Skeletal muscle satellite cell (primary cell): ENCODE results near the gene APOA5.

Experiments
- H3K27me3 ChIP-seq: 2 replicates; pipeline ENCODE4 v1.7.0; 2013; ENCODE audit warnings: low read length; ENCODE audit not compliant: control insufficient read depth, insufficient read depth
- H3K36me3 ChIP-seq: 2 replicates; pipeline ENCODE4 v1.7.0; 2013; ENCODE audit warnings: mild to moderate bottlenecking, control low read depth, low read length; ENCODE audit not compliant: insufficient read depth
- H3K4me1 ChIP-seq: 2 replicates; pipeline ENCODE4 v1.7.0; 2013; ENCODE audit warnings: low read length; ENCODE audit not compliant: control insufficient read depth, insufficient read depth
- H3K4me2 ChIP-seq: 2 replicates; pipeline ENCODE4 v1.7.0; 2013; ENCODE audit warnings: mild to moderate bottlenecking, low read length
- H3K4me3 ChIP-seq: 2 replicates; pipeline ENCODE4 v1.7.0; 2013; ENCODE audit warnings: low read length
- H3K9ac ChIP-seq: 2 replicates; pipeline ENCODE4 v1.7.0; 2013; ENCODE audit warnings: mild to moderate bottlenecking, low read depth, low read length, moderate library complexity
- H3K9me3 ChIP-seq: replicated peaks from 2 replicates; pipeline ENCODE4 v1.7.0; 2013; ENCODE audit warnings: mild to moderate bottlenecking, control low read depth, low read length

Gene APOA5

GRCh38 chr11:116833816-116834534, 42.3 kb upstream of the APOA5 start:
- no peaks in the 10 kb centered on the region for H3K9me3 ChIP-seq
- peaks cover 17% of the 10 kb centered on the region for H3K4me1 ChIP-seq
- no peak overlapping the region for H3K4me3 ChIP-seq
- H3K9ac ChIP-seq = no peak overlapping the region
- no peaks in the 10 kb centered on the region for H3K27me3 ChIP-seq
- H3K4me2 ChIP-seq = no peak overlapping the region
- no peaks in the 10 kb centered on the region for H3K36me3 ChIP-seq

DNA sequence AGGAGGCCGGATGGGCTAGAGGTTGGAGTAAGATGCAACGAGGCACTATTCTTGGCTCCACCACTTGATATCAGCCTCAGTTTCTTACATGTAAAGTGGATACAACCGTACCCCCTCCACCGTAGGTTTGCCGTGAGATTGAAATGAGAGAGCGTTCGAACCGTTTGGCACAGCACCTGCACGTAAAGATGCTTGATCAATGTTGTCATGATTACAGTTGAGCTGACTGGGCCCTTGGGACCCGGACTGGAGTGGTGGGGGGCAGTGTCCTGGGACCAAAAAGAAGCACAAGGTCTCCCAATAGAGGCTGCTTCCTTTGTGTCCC, 41.8 kb upstream of the APOA5 start:
- Histone ChIP-seq H3K4me3 (no peak overlapping the region), H3K36me3 (no peaks in the 10 kb centered on the region), H3K9me3 (no peaks in the 10 kb centered on the region), H3K4me2 (no peak overlapping the region), H3K4me1 (peaks cover 17% of the 10 kb centered on the region), H3K27me3 (no peaks in the 10 kb centered on the region), H3K9ac (no peak overlapping the region)

GRCh38 chr11:116832350-116833290, 40.9 kb upstream of the APOA5 start:
- Histone ChIP-seq H3K4me2 (no peak overlapping the region), H3K4me1 (peaks cover 17% of the 10 kb centered on the region), H3K9me3 (no peaks in the 10 kb centered on the region), H3K27me3 (no peaks in the 10 kb centered on the region), H3K36me3 (no peaks in the 10 kb centered on the region), H3K9ac (no peak overlapping the region), H3K4me3 (no peak overlapping the region)

GRCh38 chr11:116831790-116832349, 40.2 kb upstream of the APOA5 start:
- Histone ChIP-seq H3K4me3 (no peak overlapping the region), H3K9me3 (no peaks in the 10 kb centered on the region), H3K4me2 (no peak overlapping the region), H3K9ac (no peak overlapping the region), H3K36me3 (no peaks in the 10 kb centered on the region), H3K27me3 (no peaks in the 10 kb centered on the region), H3K4me1 (peaks cover 17% of the 10 kb centered on the region)

DNA sequence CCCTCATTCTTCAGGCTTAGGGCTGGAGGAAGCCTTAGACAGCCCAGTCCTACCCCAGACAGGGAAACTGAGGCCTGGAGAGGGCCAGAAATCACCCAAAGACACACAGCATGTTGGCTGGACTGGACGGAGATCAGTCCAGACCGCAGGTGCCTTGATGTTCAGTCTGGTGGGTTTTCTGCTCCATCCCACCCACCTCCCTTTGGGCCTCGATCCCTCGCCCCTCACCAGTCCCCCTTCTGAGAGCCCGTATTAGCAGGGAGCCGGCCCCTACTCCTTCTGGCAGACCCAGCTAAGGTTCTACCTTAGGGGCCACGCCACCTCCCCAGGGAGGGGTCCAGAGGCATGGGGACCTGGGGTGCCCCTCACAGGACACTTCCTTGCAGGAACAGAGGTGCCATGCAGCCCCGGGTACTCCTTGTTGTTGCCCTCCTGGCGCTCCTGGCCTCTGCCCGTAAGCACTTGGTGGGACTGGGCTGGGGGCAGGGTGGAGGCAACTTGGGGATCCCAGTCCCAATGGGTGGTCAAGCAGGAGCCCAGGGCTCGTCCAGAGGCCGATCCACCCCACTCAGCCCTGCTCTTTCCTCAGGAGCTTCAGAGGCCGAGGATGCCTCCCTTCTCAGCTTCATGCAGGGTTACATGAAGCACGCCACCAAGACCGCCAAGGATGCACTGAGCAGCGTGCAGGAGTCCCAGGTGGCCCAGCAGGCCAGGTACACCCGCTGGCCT, 38.7 kb upstream of the APOA5 start:
- Histone ChIP-seq H3K4me2 (no peak overlapping the region), H3K4me3 (no peak overlapping the region), H3K4me1 (peaks cover 8% of the 10 kb centered on the region)

GRCh38 chr11:116829525-116830183, 38.0 kb upstream of the APOA5 start, which contains the start of gene APOC3:
APOC3 (plus strand) TSS chr11:116829907; CDS start chr11:116830583, 676 bp downstream.
- H3K9me3 ChIP-seq = no peaks in the 10 kb centered on the region
- no peaks in the 10 kb centered on the region for H3K36me3 ChIP-seq
- peaks cover 5% of the 10 kb centered on the region for H3K4me1 ChIP-seq
- no peak within 1 kb of the TSS for H3K4me2 ChIP-seq
- no peak within 1 kb of the TSS for H3K9ac ChIP-seq
- H3K4me3 ChIP-seq = no peak within 1 kb of the TSS
- no peaks in the 10 kb centered on the region for H3K27me3 ChIP-seq

More for the DNA sequence above, 38.7 kb upstream of the APOA5 start:
- Histone ChIP-seq H3K36me3 (no peaks in the 10 kb centered on the region), H3K9ac (no peak overlapping the region), H3K27me3 (no peaks in the 10 kb centered on the region), H3K9me3 (no peaks in the 10 kb centered on the region)

DNA sequence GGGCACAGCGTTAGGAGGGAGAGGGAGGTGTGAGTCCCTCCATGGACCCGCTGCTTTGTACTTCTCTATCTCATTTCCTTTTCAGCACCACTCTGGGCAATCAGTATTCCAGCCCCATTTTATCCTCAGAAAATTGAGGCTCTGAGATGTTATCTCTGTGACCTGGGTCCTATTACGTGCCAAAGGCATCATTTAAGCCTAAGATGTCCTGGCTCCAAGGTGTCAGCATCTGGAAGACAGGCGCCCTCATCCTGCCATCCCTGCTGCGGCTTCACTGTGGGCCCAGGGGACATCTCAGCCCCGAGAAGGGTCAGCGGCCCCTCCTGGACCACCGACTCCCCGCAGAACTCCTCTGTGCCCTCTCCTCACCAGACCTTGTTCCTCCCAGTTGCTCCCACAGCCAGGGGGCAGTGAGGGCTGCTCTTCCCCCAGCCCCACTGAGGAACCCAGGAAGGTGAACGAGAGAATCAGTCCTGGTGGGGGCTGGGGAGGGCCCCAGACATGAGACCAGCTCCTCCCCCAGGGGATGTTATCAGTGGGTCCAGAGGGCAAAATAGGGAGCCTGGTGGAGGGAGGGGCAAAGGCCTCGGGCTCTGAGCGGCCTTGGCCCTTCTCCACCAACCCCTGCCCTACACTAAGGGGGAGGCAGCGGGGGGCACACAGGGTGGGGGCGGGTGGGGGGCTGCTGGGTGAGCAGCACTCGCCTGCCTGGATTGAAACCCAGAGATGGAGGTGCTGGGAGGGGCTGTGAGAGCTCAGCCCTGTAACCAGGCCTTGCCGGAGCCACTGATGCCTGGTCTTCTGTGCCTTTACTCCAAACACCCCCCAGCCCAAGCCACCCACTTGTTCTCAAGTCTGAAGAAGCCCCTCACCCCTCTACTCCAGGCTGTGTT, 37.2 kb upstream of the APOA5 start:
- no peaks in the 10 kb centered on the region for H3K36me3 ChIP-seq
- no peaks in the 10 kb centered on the region for H3K9me3 ChIP-seq
- no peaks in the 10 kb centered on the region for H3K27me3 ChIP-seq
- H3K4me1 ChIP-seq = peaks cover 5% of the 10 kb centered on the region
- H3K9ac ChIP-seq = no peak overlapping the region
- H3K4me2 ChIP-seq = no peak overlapping the region
- no peak overlapping the region for H3K4me3 ChIP-seq

DNA sequence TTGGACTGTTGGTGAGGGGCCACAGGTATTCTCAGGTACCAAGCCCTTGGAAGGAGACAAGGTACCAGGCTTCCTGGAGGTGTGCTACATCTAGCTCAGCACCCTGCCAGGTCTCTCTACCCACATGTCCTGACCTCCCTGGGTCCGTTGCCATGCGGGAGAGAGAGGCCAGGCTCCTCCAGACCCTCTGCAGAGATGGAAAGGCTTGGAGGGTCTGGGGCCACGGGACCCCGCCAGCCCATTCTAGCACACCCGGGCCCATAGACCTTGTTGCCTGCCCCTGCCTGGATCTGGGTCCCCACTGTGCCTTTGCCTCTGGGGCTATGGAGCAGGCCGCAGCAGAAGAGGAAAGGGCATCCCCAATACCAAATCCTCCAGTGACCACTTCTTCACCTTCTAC, 35.8 kb upstream of the APOA5 start:
- Histone ChIP-seq H3K27me3 (no peaks in the 10 kb centered on the region), H3K4me2 (no peak overlapping the region), H3K36me3 (no peaks in the 10 kb centered on the region), H3K9me3 (no peaks in the 10 kb centered on the region), H3K4me3 (no peak overlapping the region), H3K4me1 (peaks cover 5% of the 10 kb centered on the region), H3K9ac (no peak overlapping the region)

DNA sequence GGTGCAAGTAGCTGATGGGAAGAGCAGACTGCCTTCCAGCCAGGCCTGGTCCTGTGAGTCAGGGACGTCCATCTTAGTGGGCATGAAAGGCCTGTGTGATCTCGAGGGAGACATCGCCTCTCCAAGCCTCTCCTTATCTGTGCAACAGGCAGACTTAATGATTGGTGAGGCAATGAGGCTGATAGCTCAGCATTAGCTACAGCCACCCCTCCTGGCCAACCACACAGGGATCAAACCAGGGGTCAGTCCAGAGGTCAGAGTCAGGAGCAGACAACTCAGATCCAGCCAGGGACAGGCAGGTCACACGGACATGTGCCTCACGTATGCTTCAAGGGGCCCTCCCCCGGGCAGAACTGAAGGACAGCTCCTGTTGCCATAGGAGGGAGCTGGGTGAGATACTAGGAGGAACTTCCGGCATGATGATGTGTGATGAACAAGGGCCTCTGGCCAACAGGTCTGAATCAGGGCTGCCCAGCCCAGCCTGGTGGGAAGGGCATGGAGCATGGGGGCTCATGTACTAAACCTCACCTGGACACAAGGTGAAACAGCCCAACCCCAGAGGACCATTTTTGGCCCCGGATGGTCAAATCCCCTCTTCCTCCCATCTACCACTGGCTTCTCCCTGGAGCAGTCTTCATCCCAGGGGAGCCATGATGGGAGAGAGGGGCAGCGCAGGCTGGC, 35.2 kb upstream of the APOA5 start:
- Histone ChIP-seq H3K36me3 (no peaks in the 10 kb centered on the region), H3K27me3 (no peaks in the 10 kb centered on the region)

More for the DNA sequence above, 35.2 kb upstream of the APOA5 start:
- Histone ChIP-seq H3K4me3 (no peak overlapping the region), H3K9me3 (no peaks in the 10 kb centered on the region), H3K9ac (no peak overlapping the region), H3K4me2 (no peak overlapping the region), H3K4me1 (peaks cover 5% of the 10 kb centered on the region)
